Erythroblast (primary cell): Measurements from ENCODE around the gene MAPK1.
"Not testable (repeated sequence)": the region's sequence is repeated elsewhere in the genome, so short reads cannot be mapped to it uniquely, and the experiment has no call there.

ENCODE experiments used
- DNase-seq, 2 experiments: peaks; one replicate each; lab custom pipeline; 2025; lab: John Stamatoyannopoulos, UW
- GATA1 ChIP-seq: IDR thresholded peaks from 2 replicates; pipeline ENCODE4 v1.6.1; 2011; ENCODE audit warnings: low read depth, mild to moderate bottlenecking, control low read depth, low read length, moderate library complexity
- POLR2A ChIP-seq: IDR thresholded peaks from 2 replicates; pipeline ENCODE4 v1.6.1; 2011; ENCODE audit warnings: mild to moderate bottlenecking, low read length

Gene MAPK1

DNA sequence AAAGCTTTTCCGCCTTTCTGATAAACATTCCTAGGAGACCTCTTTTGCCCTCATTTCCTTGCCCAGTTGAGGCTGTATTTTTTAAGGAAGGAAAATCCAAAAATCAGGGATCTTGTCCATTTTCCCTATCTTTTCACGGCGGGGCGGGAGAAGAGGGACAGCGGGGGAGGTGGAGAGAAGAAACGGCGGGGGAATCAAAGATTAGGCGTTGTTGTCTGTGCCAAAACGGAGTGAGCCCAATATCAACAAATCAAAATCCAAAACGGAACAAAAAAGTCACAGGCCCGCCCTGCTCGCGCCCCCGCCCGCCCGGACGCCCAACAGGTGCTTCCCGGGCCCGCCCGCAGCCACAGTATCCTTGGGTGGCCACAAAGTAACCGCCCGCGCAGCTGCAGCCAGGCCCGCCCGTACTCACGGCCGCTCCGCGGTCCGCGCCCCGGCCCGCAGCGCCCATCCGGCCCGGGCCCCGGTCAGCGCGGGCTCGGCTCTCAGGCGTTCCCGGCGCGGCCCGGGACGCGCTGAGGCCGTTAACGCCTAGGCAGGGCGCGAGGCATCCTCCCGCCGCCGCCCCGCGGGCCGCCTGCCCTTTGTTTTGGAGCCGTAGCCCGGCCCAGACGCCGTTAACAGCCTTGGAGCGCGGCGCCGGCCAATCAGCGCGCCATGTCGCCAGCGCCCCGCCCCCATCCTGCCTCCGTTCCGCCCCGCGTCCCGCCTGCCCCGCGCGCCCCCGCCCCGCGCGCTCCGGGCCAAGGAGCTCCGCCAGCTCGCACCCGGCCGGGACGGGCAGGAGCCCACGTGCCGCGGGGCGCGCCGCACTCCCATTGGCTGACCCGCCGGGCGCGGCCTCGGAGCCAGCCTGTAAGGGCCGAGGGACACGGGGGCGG lies 132.0 kb downstream of the MAPK1 start, which contains the start of gene YPEL1:
YPEL1 (minus strand) TSS at position 595 of the 884 bp plus-strand sequence. CDS start 25,050 bp downstream, outside the sequence.
- DNase-seq = peak; percentile 96
- TF ChIP-seq POLR2A = peak; percentile 26
- TF ChIP-seq GATA1 = no peak

DNA sequence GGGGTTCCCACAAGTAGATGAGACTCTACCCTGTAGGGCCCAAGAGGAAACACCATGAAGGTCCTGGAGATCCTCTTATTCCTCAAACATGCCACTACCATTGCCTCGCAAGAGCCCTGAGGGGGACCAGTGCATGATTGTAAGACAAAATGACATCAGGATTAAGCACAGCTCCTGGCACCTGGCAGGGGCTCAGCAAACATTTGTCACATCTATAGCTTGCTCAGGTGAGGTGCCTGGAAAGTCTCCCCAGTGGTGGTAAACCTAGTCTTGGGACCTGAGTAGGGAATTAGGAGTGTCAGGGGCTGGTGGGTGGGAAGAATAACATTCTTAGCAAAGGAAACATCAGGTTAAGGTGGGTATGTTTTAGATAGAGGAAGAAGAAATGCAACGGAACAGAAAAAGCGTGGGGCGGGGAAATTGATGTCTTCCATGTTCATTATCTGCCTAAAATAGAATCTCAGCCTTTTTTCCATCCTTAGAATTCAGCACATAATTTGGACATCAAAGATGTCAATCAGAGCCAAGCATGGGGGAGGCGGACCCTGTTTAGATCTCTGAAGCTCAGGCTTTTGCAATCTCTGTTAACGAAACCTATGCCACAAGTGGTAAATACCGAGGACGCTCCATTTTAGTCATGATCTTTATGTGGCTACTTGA lies 132.8 kb downstream of the MAPK1 start:
- DNase-seq = no peak
- no peak for TF ChIP-seq POLR2A
- TF ChIP-seq GATA1 = no peak

DNA sequence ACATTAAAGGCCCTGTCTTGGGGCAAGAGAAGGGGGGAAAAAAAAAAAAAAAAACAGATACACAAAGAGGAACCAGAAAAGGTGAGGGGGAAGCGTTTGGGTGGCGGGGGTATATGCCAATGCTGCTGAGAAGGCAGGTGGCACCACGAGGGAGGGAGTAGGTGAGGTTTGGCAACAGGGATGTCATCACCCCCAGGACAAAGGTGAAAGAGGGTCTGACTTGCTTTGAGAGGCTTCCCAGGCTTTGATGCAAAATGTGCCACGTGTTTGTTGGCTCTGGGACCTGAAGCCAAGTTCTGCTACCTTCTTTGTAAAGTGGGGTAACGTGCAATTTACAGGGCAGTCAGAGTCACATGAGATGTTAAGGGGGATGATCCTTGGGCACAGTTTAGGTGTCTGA lies 135.9 kb downstream of the MAPK1 start:
- no peak for DNase-seq
- TF ChIP-seq POLR2A (no peak), GATA1 (no peak)

DNA sequence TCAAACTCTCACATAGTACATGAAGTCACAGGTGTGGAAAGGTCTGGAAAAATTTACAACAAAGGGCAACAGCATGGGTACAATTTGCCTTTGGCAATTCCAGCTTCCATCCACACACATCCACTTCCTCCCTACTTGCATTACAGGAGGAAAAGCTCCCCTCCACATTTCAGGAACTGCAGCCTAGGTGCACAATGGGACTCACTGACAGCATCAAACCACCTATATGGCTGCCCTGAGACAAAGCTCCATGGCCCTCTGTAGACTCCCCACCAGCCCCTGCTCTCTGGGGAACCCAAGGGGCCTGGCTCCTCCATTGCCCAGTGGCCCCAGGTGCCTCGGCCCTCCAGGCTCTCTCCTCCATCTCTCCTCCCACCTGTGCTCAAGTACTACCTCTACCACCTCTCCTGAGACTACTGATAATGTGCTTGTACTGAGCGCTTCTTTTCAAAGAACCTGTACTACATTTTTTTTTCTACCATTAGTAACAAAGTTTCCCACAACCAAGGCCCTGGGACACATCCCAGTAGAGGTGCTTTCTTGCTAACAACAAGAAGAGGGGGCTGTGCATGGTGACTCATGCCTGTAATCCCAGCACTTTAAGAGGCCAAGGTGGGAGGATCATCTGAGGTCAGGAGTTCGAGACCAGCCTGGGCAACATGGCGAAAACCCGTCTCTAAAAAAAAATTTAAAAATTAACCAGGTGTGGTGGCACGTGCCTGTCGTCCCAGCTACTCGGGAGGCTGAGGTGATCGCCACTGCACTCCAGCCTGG lies 136.7 kb downstream of the MAPK1 start:
- no peak for TF ChIP-seq POLR2A

DNA sequence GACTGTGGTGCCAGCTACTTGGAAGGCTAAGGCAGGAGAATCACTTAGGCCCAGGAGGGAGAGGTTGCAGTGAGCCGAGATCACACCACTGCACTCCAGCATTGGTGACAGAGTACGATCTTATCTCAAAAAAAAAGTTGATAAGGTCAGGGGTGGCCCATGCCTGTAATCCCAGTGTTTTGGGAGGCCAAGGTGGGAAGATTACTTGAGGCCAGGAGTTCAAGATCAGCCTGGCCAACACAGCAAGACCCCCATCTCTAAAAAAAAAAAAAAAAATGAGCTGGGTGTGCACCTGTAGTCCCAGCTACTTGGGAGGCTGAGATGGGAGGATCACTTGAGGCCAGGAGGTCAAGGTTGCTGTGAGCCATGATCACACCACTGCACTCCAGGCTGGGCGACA lies 138.3 kb downstream of the MAPK1 start:
- DNase-seq = not testable (repeated sequence)

More for the DNA sequence above, 136.7 kb downstream of the MAPK1 start:
- no peak for DNase-seq

DNA sequence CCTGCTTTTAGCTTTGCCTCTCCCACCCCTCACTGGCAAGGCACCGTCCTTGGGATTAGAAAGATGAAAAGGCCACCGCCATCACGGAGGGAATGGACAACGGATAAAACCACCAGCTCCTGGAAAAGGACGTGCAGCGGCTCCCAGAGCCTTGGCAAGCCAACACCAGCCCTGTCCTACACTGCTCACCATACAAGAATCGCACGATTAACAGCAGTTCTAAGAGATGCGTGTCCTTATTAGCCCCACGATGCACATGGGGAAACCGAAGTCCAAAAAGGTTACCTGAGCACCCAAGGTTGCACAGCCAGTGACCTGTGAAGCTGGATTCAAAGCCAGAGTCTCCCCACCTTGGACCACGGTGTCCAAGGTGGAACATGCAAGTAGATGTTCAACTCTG lies 139.2 kb downstream of the MAPK1 start:
- TF ChIP-seq GATA1 = no peak
- no peak for TF ChIP-seq POLR2A
- DNase-seq = no peak

DNA sequence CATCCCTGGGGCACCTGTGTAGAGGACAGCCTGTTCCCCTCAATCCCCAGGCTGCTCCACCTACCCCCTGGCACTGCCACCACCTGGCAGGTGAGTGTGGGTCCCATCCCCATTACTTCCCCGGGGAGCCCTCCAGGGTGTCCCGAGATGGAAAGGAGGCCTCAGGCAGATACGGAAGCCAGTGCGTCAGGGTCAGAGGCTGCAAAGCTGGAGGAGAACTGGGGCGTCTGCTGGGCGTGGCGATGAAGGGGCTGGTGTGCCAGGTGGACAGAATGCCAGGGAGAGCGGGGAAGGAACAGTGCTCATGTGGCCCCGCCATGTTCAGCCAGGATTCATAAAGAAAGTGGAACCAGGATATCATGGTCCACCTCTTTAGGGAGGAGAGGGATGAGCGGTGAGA lies 139.7 kb downstream of the MAPK1 start:
- DNase-seq = no peak
- TF ChIP-seq GATA1 = no peak
- TF ChIP-seq POLR2A = no peak

DNA sequence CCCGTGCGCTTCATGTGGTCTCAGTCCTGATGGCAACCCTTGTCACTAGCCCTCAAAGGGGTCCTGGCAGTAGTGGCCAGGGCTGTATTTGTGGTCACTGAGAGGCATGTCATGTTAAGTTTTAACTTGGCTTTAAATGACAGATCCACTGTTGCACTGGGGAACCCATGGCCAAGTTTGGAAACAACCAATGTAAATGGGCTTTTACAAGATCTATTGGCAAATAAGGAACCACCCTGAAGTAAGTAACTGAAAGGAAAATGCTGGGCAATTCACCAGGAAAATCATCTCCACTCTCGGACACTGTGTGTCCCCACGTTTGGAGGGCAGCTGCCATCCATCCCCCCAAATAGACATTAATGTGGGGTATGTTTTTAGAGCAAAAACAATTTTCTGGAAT lies 140.3 kb downstream of the MAPK1 start:
- TF ChIP-seq GATA1 (no peak), POLR2A (no peak)

DNA sequence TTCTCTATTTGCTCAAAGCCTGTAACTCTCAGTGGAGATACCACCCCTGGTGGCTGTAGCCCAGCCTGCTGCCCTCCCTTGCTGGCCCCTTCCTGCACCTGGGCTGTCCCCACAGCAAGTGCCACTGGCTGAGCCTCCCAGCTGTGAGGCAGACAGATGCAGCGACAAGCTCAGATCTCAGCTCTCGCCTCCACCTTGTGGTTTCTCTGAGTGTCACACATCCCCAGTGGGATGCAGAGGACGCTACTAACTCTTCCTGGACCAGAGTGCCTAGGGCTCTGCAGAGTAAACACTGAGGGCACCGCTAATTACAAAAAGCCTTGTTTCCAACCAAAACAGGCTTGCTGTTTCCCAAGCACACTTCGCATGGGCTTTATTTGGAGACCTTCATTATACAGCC lies 140.8 kb downstream of the MAPK1 start:
- peak; percentile 17 to 19 for DNase-seq
- TF ChIP-seq GATA1 = no peak

More for the DNA sequence above, 140.3 kb downstream of the MAPK1 start:
- DNase-seq = no peak

DNA sequence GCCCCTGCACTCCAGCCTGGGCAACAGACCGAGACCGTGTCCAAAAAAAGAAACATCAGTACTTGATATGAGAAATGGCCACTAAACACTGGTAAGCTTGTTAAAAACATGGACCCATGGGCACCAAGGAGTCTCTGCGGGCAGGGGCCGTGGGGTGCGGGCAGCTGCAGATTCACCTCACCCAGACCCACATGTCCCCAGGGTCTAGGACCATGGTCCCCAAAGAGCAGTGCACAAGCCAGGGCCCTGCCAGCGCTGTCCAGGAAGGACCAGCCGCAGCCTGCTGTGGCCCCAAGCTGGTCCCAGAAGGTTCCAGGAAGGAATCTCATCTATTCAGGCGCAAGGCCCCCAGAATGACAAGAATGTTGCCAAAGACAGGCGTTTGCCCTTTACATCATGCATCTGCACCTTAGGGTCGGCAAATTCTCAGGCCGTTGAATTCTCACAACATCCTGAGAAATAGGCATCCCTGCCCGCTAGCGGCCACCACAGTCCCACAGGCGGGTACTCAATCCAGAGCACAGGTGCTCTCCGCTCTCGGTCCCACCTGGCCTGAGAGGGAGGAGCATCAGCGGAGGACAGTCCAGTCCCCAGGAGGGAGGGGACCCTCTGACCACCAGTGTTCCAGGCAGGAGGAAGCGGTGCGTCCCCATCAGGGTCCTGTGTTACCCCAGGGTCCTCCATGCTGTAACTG lies 141.3 kb downstream of the MAPK1 start:
- TF ChIP-seq POLR2A (no peak), GATA1 (no peak)
- DNase-seq = no peak

DNA sequence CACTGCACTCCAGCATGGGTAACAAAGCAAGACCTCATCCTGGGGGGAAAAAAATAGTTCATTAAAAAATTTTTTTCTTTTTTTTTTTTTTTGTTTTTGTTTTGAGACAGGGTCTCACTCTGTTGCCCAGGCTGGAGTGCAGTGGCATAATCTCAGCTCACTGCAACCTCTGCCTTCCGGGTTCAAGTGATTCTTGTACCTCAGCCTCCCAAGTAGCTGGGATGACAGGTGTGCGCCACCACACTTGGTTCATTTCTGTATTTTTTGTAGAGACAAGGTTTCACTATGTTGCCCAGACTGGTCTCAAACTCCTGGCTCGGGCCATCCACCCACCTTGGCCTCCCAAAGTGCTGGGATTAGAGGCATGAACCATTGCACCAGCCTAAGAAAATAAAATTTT lies 142.9 kb downstream of the MAPK1 start:
- not testable (repeated sequence) for DNase-seq

DNA sequence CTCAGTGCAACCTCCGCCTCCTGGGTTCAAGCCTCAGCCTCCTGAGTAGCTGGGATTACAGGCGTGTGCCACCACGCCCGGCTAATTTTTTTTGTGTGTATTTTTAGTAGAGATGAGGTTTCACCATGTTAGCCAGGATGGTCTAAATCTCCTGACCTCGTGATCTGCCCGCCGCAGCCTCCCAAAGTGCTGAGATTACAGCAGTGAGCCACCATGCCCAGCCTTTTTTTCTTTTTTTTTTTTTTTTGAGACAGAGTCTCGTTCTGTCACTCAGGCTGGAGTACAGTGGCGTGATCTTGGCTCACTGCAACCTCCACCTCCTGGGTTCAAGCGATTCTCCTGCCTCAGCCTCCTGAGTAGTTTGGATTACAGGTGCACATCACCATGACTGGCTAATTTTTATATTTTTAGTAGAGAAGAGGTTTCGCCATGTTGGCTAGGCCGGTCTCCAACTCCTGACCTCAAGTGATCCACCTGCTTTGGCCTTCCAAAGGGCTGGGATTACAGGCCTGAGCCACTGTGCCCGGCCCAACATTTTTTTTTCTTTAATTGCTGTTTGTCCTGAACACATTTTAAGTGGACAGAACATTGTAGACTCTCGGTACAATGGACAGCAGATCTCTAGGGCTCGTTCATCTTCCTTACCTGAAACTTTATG lies 146.1 kb downstream of the MAPK1 start:
- not testable (repeated sequence) for DNase-seq

DNA sequence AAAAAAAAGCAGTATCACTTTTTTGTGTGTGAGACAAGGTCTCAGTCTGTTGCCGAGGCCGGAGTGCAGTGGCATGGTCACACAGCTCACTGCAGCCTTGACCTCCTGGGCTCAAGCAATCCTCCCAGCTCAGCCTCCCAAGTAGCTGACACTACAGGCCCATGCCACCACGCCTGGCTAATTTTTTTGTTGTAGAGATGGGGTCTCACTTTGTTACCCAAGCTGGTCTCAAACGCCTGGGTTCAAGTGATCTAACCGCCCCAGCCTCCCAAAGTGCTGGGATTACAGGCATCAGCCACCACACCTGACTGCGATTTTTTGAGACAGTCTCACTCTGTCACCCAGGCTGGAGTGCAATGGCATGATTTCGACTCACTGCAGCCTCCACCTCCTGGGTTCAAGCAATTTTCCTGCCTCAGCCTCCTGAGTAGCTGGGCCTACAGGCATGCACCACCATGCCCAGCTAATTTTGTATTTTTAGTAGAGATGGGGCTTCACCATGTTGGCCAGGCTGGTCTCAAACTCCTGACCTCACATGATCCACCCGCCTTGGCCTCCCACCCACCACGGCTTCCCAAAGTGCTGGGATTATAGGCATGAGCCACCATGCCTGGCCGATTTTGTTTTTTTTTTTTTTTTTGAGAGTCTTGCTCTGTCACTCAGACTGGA lies 147.1 kb downstream of the MAPK1 start:
- DNase-seq = not testable (repeated sequence)
